Cardiac fibroblast (primary cell): Measurements from ENCODE around the gene ZNF524.

ENCODE experiments used
- DNase-seq, 2 donors: peaks; one replicate each; pipeline versions ENCODE4 v3.0.0 to v3.0.0-alpha.2; 2010; ENCODE audit warnings: low read depth in 2 of 2
- H3K4me3 ChIP-seq, 2 donors: replicated peaks in 1 of 2; 1 replicate in 1 of 2; 2 replicates in 1 of 2; pipeline ENCODE4 v1.5.1; 2011; ENCODE audit warnings: low read depth in 2 of 2, low read length in 2 of 2, mild to moderate bottlenecking in 2 of 2, moderate library complexity in 1 of 2
- CTCF ChIP-seq: IDR thresholded peaks from one replicate; pipeline ENCODE4 v1.5.1; 2011; ENCODE audit warnings: low read depth, mild to moderate bottlenecking, low read length, inconsistent platforms

The ZNF524 gene

GRCh38 chr19:55614711-55615542, 14.8 kb downstream of the ZNF524 start:
- TF ChIP-seq CTCF: no peak
- no peak overlapping the region for H3K4me3 ChIP-seq
- no peak for DNase-seq

GRCh38 chr19:55615543-55616394, 15.7 kb downstream of the ZNF524 start:
- no peak for DNase-seq
- no peak for TF ChIP-seq CTCF
- no peak overlapping the region for H3K4me3 ChIP-seq

GRCh38 chr19:55616395-55616875, 16.3 kb downstream of the ZNF524 start:
- H3K4me3 ChIP-seq: no peak overlapping the region
- no peak for DNase-seq
- no peak for TF ChIP-seq CTCF

- TF ChIP-seq CTCF: no peak
- no peak overlapping the region for H3K4me3 ChIP-seq
- DNase-seq: no peak
These were observed 17.3 kb downstream of the ZNF524 start for GRCh38 chr19:55617426-55617825.

GRCh38 chr19:55618426-55618825, 18.3 kb downstream of the ZNF524 start:
- no peak for TF ChIP-seq CTCF
- H3K4me3 ChIP-seq: no peak overlapping the region
- no peak for DNase-seq

GRCh38 chr19:55619286-55619685, 19.2 kb downstream of the ZNF524 start:
- peak in 1 of 2 donors; percentile 19 for DNase-seq
- no peak for TF ChIP-seq CTCF
- no peak overlapping the region for H3K4me3 ChIP-seq
